ENCODE results near the gene DUSP22. TPM values are rescaled to one million over a fixed set of nuclear protein-coding genes. Genes with fewer than 3 reads are reported as not detected.

Gene DUSP22
- total and polyA plus RNA-seq, 2 of the 8 experiments (the other 6 are each of a cell fraction or from before 2014, with no cell fraction given) = 15.5 to 32.4 TPM

- Histone ChIP-seq H2AFZ (ENCODE audit: low read length) (no peak overlapping the region; the same call in 1 of the 2 replicates), H3K4me3 (ENCODE audit: extremely low read depth in 1 of 4, insufficient read depth in 2 of 4, low read depth in 3 of 4, low read length in 4 of 4) (peak overlapping the region; percentile 47 to 66 (median 54)), H3K23me2 (ENCODE audit: low read depth, low read length) (peaks cover 13% of the 10 kb centered on the region), H3K27me3 (replicated peaks in 1 of 4; ENCODE audit: control insufficient read depth in 3 of 4, extremely low read depth in 1 of 4, insufficient read depth in 3 of 4, low read length in 3 of 4) (0 out of 7 replicates have a peak, but pooled peaks cover 0 to 3% (median 0%) of the 10 kb centered on the region in 4 experiments), H2BK120ac (replicated peaks; ENCODE audit: low read depth, low read length) (no peak overlapping the region), H2BK5ac (ENCODE audit: low read depth, low read length) (peak overlapping the region; percentile 36; the same call in 1 of the 2 replicates), H3K9ac (replicated peaks in 1 of 4; ENCODE audit: extremely low read depth in 1 of 4, low read depth in 3 of 4, low read length in 3 of 4) (peak overlapping the region in 2 of 4 experiments; percentile 42 to 54; a peak in 3 of 7 replicates), H3K23ac (ENCODE audit: insufficient read length) (no peak overlapping the region), H3K4me2 (ENCODE audit: insufficient read depth in 1 of 2, low read depth in 2 of 2, low read length in 2 of 2) (peak overlapping the region; percentile 74 to 94), H3K56ac (replicated peaks; ENCODE audit: insufficient read length, low read depth, low read length) (no peak overlapping the region), H3K79me1 (ENCODE audit: low read depth, low read length) (no peaks in the 10 kb centered on the region), H4K91ac (replicated peaks; ENCODE audit: insufficient read length, low read length) (no peak overlapping the region), H2AK5ac (ENCODE audit: low read depth, low read length) (no peak overlapping the region), H3K79me2 (ENCODE audit: control insufficient read depth in 1 of 2, insufficient read depth in 2 of 2, low read length in 2 of 2) (peaks cover 4 to 18% of the 10 kb centered on the region in 2 experiments; a peak in 1 of 4 replicates), H4K5ac (ENCODE audit: insufficient read length, low read depth, low read length) (no peak overlapping the region), H3K4me1 (replicated peaks in 1 of 4; ENCODE audit: control insufficient read depth in 3 of 4, insufficient read depth in 4 of 4, low read length in 3 of 4) (peaks cover 0 to 6% (median 2%) of the 10 kb centered on the region in 4 experiments; a peak in 5 of 7 replicates), H3K9me3 (ENCODE audit: insufficient read depth in 2 of 2, low read depth in 1 of 2, low read length in 1 of 2) (peaks cover 31 to 81% of the 10 kb centered on the region in 2 experiments), H3K4ac (replicated peaks; ENCODE audit: insufficient read length, low read depth, low read length) (no peak overlapping the region), H2BK20ac (ENCODE audit: low read length) (no peak overlapping the region), H3K36me3 (ENCODE audit: control insufficient read depth in 2 of 4, insufficient read depth in 4 of 4, low read length in 3 of 4) (no peaks in the 10 kb centered on the region), H3K18ac (ENCODE audit: extremely low read depth, low read length) (peak overlapping the region; percentile 84; the same call in 1 of the 2 replicates), H3K14ac (ENCODE audit: insufficient read length) (no peak overlapping the region), H2BK15ac (ENCODE audit: low read length) (no peak overlapping the region), H2BK12ac (ENCODE audit: low read depth, low read length) (no peak overlapping the region), H4K20me1 (replicated peaks in 1 of 2; ENCODE audit: control insufficient read depth in 1 of 2, insufficient read depth in 2 of 2, low read length in 2 of 2) (peaks cover 0 to 2% of the 10 kb centered on the region in 2 experiments), H4K8ac (ENCODE audit: extremely low read depth, insufficient read depth, low read length) (no peak overlapping the region; the same call in 1 of the 2 replicates), H3K27ac (ENCODE audit: low read depth, low read length) (no peak overlapping the region; the same call in 1 of the 2 replicates)
- 49% methylated on average over 36 of the region's 52 CpGs; no CpG with 5 or more reads in 1 of the 2 experiments for WGBS, 2 experiments (ENCODE audit: extremely low coverage in 1 of 2, insufficient coverage in 1 of 2, insufficient read length in 1 of 2, insufficient replicate concordance in 2 of 2, low coverage in 1 of 2, low lambda C conversion rate in 2 of 2, missing lambda C conversion rate in 1 of 2)
- DNase-seq (ENCODE audit: low read depth in 1 of 2, low spot score in 2 of 2) (no peak), FAIRE-seq (no peak)
- ChIA-PET POLR2A (ENCODE audit: partially characterized antibody) (interaction anchor here (0.7 kb wide), 1 partner anchor 153 kb away, joined by 3 read pairs; no protein-coding TSS in a partner anchor), CTCF (ENCODE audit: partially characterized antibody) (interaction anchor here (0.6 to 2.0 kb wide), 4 partner anchors 11 to 394 kb away, joined by 3 to 9 read pairs (median 6); no protein-coding TSS in a partner anchor)
- TF ChIP-seq GABPA (IDR thresholded peaks at IDR 0.05; ENCODE audit: borderline replicate concordance, insufficient read depth, low read length) (no peak), PHF8 (conservative IDR thresholded peaks at IDR 0.05; ENCODE audit: low read depth, low read length) (peak; percentile 1; the same call in 1 of the 2 replicates), TAF1 (IDR thresholded peaks at IDR 0.05; ENCODE audit: low read depth, low read length) (0 out of 2 replicates have a peak, but pooled peaks have one; percentile 15), SUZ12 (IDR thresholded peaks at IDR 0.05; ENCODE audit: low read length) (0 out of 2 replicates have a peak, but pooled peaks have one; percentile 17), E2F6 (IDR thresholded peaks at IDR 0.05) (no peak; the same call in 1 of the 2 replicates), KDM4A (IDR thresholded peaks at IDR 0.05; ENCODE audit: low read depth, low read length, severe bottlenecking) (peak; percentile 79), BCL11A (IDR thresholded peaks at IDR 0.05; ENCODE audit: low read depth in 2 of 2, low read length in 2 of 2) (no peak)
- TF ChIP-seq, protein P1, sequence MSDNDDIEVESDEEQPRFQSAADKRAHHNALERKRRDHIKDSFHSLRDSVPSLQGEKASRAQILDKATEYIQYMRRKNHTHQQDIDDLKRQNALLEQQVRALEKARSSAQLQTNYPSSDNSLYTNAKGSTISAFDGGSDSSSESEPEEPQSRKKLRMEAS (IDR thresholded peaks at IDR 0.05) = peak; percentile 79
- TF ChIP-seq, protein P2, sequence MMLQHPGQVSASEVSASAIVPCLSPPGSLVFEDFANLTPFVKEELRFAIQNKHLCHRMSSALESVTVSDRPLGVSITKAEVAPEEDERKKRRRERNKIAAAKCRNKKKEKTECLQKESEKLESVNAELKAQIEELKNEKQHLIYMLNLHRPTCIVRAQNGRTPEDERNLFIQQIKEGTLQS (IDR thresholded peaks at IDR 0.05; ENCODE audit: insufficient read depth, low read depth, low read length) = no peak
Measured at GRCh38 chr6:292506-293192, 362 bp downstream of the DUSP22 start.
